Measurements from ENCODE around the gene AHI1. TPM values are rescaled to one million over a fixed set of nuclear protein-coding genes. Genes with fewer than 3 reads are reported as not detected.
A peak's percentile ranks its signal among the peaks of the same experiment; 100 is the strongest.

AHI1 gene
- total and polyA plus RNA-seq, 2 of the 13 experiments (the other 11 are each of a cell fraction or from before 2014, with no cell fraction given), result 7.2 to 18.6 TPM

GRCh38 chr6:135251498-135252441 is 245.8 kb downstream of the AHI1 start (continued):
- TF ChIP-seq ETV5 (CRISPR knock-in tag; IDR thresholded peaks at IDR 0.05; ENCODE audit: borderline replicate concordance) (peak; percentile 50), PATZ1 (CRISPR knock-in tag; IDR thresholded peaks at IDR 0.05) (peak; percentile 81), HIVEP1 (CRISPR knock-in tag; IDR thresholded peaks at IDR 0.05) (no peak), ARNT (IDR thresholded peaks at IDR 0.05) (no peak), ZNF230 (CRISPR knock-in tag; IDR thresholded peaks at IDR 0.05) (no peak), SOX6 (IDR thresholded peaks at IDR 0.05) (no peak), SOX6 (CRISPR knock-in tag; IDR thresholded peaks at IDR 0.05) (peak; percentile 91), ZNF687 (CRISPR knock-in tag; IDR thresholded peaks at IDR 0.05) (0 out of 2 replicates have a peak, but pooled peaks have one; percentile 25), TEF (CRISPR knock-in tag; IDR thresholded peaks at IDR 0.05) (no peak), ZNF558 (CRISPR knock-in tag; IDR thresholded peaks at IDR 0.05; ENCODE audit: borderline replicate concordance) (no peak), PAX8 (CRISPR knock-in tag; IDR thresholded peaks at IDR 0.05; ENCODE audit: borderline replicate concordance) (no peak), HES4 (CRISPR knock-in tag; IDR thresholded peaks at IDR 0.05; ENCODE audit: borderline replicate concordance) (no peak), THRA (CRISPR knock-in tag; IDR thresholded peaks at IDR 0.05; ENCODE audit: borderline replicate concordance) (peak; percentile 81), STAG1 (CRISPR knock-in tag; IDR thresholded peaks at IDR 0.05) (no peak), JUN (CRISPR knock-in tag; IDR thresholded peaks at IDR 0.05) (no peak), PAXIP1 (CRISPR knock-in tag; conservative IDR thresholded peaks at IDR 0.05) (peak; percentile 72), BCL6 (CRISPR knock-in tag; IDR thresholded peaks at IDR 0.05) (peak; percentile 80)
